22Rv1 (cell line): Measurements from ENCODE around the gene AP1S2.

ENCODE experiments used
- CTCF ChIP-seq: fragments of 450-650 bp; IDR thresholded peaks from 2 replicates; pipeline ENCODE4 v1.5.1; 2017; ENCODE audit warnings: mild to moderate bottlenecking
- ZFX ChIP-seq: fragments of 450-650 bp; IDR thresholded peaks from 2 replicates; pipeline ENCODE4 v1.6.1; 2017; ENCODE audit warnings: antibody characterized with exemption, borderline replicate concordance

- no peak for TF ChIP-seq CTCF
- no peak for TF ChIP-seq ZFX
Observed at GRCh38 chrX:15834053-15834452, 20.6 kb downstream of the AP1S2 start.
